Fibroblast of skin of scalp (primary cell): ENCODE results near the gene IFITM1.
A peak's percentile ranks its signal among the peaks of the same experiment; 100 is the strongest.
"Not testable (repeated sequence)": the region's sequence is repeated elsewhere in the genome, so short reads cannot be mapped to it uniquely, and the experiment has no call there.

ENCODE experiments used
- DNase-seq: peaks from one replicate; pipeline ENCODE4 v3.0.0-alpha.2; 2013

The IFITM1 gene

GRCh38 chr11:294780-295179 lies 19.1 kb upstream of the IFITM1 start:
- no peak for DNase-seq

- DNase-seq, result no peak
These were observed 18.3 kb upstream of the IFITM1 start for GRCh38 chr11:295351-296170.

GRCh38 chr11:296171-297050 lies 17.4 kb upstream of the IFITM1 start:
- DNase-seq, result no peak

DNA sequence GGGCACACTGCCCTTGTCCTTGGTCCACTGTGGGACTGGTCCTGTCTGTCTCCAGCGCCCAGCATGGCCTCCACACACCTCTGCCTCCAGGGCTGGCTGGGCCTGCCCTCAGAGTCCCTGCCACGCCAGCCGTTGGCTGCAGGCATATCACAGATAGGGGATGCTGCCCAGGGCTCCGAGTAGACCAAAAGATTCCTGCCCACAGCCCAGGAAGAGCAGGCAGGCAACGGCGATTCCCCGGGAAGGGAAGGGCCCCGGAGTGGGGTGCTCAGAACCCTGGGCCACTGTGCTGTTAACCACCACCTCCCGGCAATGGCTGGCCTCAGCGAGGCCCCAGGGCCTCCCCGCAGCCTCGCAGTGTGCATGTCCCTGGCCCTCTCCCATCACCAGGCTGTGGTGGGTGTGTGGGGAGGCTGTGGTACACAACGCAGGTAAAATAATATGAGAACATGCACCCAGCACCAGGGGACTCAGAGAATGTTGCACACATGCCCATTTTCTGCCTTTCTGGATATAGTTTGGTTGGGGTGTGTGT lies 16.7 kb upstream of the IFITM1 start:
- DNase-seq, result no peak

DNA sequence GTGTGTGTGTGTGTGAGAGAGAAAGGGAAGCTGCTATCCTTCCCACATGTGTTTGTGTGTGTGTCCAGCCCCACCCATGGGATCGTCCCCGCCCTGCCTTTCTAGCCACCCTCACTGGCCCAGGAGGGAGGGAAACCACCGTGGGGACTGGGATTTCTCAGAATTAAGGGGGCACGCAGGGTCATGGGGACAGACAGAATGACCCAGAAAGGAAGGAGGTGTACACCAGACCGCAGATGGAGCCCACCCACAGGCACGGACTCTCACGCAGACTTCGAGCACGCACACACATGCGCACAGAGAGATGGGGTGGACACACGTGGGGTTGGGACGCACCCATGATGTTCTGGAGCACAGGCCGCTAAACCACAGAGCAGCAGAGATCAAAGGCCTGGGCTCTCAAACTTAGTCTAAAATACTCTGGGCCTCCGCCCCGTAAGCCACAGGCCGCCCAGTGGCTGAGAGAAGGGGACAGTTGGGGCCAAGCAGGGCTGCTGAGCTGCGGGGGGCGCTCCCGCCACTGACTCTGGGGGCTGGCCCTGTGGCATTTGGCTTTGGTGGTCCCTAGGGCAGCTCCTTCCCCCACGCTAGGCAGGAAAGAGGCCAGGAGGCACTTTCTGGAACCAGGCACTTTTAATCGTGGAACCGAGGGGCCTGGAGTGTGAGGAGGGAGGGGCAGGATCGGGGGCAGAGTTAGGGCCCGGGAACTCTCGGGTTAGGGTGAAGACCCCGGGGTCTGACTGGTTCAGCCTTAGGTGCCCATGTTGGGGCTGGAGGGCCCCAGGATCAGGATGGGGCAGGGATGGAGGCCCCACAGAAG lies 16.0 kb upstream of the IFITM1 start:
- DNase-seq, result peak; percentile 60

GRCh38 chr11:298406-299065 lies 15.3 kb upstream of the IFITM1 start:
- no peak for DNase-seq

- DNase-seq, result no peak
These were observed 14.6 kb upstream of the IFITM1 start, which contains the start of gene IFITM5 for GRCh38 chr11:299081-299891. IFITM5 (minus strand) TSS chr11:299526; CDS start chr11:299490, 36 bp downstream.

DNA sequence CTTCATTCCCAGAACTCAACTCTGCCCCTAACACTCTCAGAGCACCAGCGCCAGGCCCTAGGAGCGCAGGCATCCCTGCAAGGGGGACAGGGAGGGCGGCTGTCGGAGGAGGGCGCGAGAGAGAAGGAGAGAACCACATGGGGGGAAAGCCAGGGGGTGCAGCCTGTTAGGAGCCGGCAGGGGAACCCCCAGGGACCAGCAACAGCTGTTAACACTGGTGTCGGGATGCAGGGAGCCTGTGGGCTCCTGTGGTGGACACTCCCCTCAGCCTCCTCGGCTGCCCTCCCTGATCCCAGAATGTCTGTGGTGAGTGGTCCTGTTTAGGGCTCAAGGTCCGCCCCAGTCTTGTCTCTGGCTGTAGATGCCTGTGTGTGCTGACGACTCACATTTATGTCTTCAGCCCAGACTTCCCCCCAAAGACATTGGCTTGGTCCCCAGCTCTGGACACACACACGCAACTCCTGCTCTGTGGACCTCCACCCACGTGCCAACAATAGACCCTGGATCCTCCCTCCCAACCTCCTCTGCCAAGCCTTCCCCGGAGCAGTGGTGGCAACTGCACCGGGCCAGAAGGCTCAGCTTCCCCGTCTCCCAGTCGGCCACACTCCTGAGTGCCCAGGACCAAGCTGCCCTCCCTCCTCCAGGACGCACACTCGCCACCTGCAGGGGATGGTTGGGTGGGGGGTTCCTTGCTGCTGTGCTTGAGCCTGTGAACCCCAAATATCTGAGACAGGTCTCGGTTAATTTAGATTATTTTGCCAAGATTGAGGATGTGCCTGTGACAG lies 13.7 kb upstream of the IFITM1 start:
- peak; percentile 27 for DNase-seq

GRCh38 chr11:303363-303762 lies 10.5 kb upstream of the IFITM1 start:
- no peak for DNase-seq

GRCh38 chr11:304061-304506 lies 9.8 kb upstream of the IFITM1 start:
- no peak for DNase-seq

DNA sequence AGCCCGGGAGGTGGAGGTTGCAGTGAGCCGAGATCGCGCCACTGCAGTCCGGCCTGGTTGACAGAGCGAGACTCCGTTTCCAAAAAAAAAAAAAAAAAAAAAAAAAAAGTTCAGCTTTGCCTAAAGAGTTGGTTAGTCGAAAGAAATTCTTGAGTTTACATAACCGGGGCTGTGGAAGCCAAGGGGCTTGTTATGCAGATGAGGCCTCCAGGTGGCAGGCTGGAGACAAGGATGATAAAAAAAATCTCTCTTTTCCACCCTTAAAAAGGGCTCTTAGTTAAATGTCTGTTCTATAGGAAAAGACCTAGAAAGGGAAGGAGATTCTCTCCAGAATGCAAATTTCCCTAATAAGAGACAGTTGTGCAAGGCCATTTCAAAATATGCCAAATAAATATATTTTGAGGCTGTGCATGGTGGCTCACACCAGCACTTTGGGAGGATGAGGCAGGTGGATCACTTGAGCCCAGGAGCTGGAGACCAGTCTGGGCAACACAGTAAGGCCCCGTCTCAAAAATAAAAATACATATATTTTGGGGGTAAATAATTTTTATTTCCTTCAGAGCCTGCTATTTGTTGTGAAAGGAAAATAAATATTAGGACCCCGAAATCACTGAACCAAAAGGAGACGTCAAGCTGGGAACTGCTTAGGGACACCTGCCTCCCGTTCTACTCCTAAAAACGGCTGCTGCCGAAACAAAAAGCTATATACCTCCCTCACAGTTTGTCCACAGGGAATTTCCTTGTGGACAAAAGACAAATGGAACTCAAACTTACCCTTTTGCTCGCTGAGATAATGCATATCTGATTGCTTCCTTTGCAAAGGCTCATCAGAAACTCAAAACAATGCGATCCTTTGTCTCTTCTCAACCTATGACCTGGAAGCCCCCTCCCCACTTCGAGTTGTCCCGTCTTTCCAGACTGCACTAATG lies 8.7 kb upstream of the IFITM1 start:
- peak; percentile 78 for DNase-seq

GRCh38 chr11:305844-306211 lies 8.0 kb upstream of the IFITM1 start:
- DNase-seq, result no peak

DNA sequence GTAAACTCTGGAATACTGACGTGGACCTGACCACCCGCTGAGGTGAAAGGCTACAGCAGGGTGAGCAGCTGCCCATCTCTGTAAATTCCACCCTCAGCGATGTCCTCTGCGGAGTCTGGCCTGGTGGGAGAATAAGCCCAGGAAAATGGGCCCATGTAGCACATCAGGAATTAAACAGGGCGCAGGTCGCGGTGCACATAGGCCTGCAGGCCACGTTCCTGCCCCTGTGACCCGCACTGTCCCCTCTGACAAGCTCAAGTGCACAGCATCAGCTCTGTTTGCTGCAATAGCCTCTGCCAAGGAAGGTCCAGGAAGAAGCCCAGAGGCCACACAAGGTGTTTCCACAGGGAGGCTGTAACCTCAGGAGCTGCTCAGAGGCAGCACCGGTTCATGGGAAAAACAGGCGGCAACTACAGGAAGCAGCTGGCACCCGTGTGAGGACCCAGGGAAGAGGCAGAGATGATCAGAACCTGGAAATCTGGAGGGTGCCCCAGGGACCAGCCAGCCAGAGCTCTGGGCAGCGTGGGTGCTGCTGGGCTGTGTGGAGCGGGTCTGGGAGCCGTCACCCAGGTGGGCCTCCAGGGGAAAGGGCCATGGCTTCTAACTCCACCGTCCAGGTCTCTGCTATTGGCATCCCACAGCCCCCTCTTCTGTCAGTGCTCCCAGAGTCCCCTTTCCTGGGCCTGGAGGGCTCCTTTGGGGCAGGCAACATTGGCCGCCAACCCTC lies 7.0 kb upstream of the IFITM1 start:
- DNase-seq, result no peak

- peak; percentile 87 for DNase-seq
These were observed 5.8 kb upstream of the IFITM1 start, which contains the start of gene IFITM2 for GRCh38 chr11:307766-308708. IFITM2 (plus strand) TSS chr11:307816; CDS start chr11:308193, 377 bp downstream.

- not testable (repeated sequence) for DNase-seq
These were observed 4.8 kb upstream of the IFITM1 start for GRCh38 chr11:308740-309665.
